Measurements from ENCODE around the gene PACS1.

Gene PACS1

DNA sequence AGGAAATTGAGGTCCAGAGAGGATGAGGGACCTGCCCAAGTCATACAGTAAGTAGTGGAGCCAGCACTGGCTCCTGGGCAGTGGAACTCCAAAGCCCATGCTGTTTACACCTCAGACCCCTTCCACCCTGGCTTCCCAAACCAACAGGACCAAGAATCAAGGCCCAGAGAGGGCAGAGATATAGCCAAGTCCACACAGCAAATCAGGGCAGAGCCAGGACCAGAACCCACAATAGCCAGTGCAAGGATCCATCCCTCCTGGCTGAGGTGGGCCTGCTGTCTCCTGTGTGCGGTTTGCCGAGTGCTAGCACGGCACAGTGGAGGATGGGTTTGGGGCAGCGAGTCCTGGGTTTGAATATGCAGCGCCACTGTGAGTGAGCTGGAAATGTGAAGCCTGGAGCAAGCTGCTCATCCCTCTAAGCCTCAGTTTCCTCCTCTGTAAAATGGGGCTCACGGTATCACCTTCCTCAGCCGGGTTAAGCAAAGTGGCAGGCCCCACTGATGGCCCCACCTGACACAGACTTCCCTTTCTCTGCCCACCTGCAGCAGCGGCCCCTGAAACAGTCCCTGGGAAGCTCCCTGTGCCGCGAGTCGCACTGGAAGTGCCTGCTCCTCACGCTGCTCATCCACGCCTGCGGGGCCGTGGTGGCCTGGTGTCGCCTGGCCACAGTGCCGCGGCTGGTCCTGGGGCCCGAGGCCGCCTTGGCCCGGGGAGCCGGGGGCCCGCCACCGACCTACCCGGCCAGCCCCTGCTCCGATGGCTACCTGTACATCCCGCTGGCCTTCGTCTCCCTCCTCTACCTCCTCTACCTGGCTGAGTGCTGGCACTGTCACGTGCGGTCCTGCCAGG lies 223.9 kb downstream of the PACS1 start:
- FAIRE-seq, result no peak

Data from G401.6 (cell line).